ENCODE measurements around the gene FAM124A. TPM values are rescaled to one million over a fixed set of nuclear protein-coding genes. Genes with fewer than 3 reads are reported as not detected.

Gene FAM124A
- total and polyA plus RNA-seq, 10 of the 15 experiments (the other 5 are each of a cell fraction or from before 2014, with no cell fraction given), result not detected

GRCh38 chr13:51229101-51229719 is 7.0 kb downstream of the FAM124A start:
- no peak overlapping the region for H3K9ac ChIP-seq (ENCODE audit: control insufficient read depth, insufficient read depth, low read length)
- SMC1A ChIA-PET (ENCODE audit: uncharacterized antibody, unreplicated experiment), result interaction anchor here (0.5 to 1.4 kb wide), 3 partner anchors 22 to 127 kb away, joined by 3 to 5 read pairs (median 3); no protein-coding TSS in a partner anchor
- intact Hi-C loops (cut with micrococcal nuclease; ENCODE audit: unreplicated experiment), result no loop called here
- in situ Hi-C loops (cut with MboI), result no loop called here
- peaks cover 0 to 3% of the 10 kb centered on the region in 2 experiments; a peak in 2 of 4 replicates for H3K27me3 ChIP-seq (replicated peaks in 1 of 2; ENCODE audit: control insufficient read depth in 2 of 2, insufficient read depth in 2 of 2, low read length in 1 of 2)
- FAIRE-seq (no peak), DNase-seq (ENCODE audit: low read depth, low spot score) (no peak), ATAC-seq (no peak)
- H3K36me3 ChIP-seq (ENCODE audit: control insufficient read depth in 2 of 2, insufficient read depth in 2 of 2, low read length in 1 of 2), result no peaks in the 10 kb centered on the region
- WGBS (ENCODE audit: insufficient coverage, insufficient replicate concordance, low lambda C conversion rate, missing lambda C conversion rate), result 50% methylated on average over 12 of the region's 12 CpGs
- H3K4me2 ChIP-seq (ENCODE audit: control insufficient read depth, insufficient read depth), result no peak overlapping the region
- CTCF ChIA-PET, result no interaction called here
- TF ChIP-seq SMAD5 (IDR thresholded peaks at IDR 0.05; ENCODE audit: low read depth) (no peak), RB1 (IDR thresholded peaks at IDR 0.05; ENCODE audit: borderline replicate concordance) (no peak), TCF12 (IDR thresholded peaks at IDR 0.05; ENCODE audit: low read depth, low read length) (no peak), SKIL (IDR thresholded peaks at IDR 0.05; ENCODE audit: low read depth, poor library complexity, severe bottlenecking) (no peak), ZBTB11 (CRISPR knock-in tag; IDR thresholded peaks at IDR 0.05) (no peak), POLR2AphosphoS2 (IDR thresholded peaks at IDR 0.05; ENCODE audit: low read depth, low read length) (no peak), SIN3A (IDR thresholded peaks at IDR 0.05; ENCODE audit: low read depth, low read length) (no peak), LARP7 (IDR thresholded peaks at IDR 0.05) (no peak), RBBP5 (conservative IDR thresholded peaks at IDR 0.05) (no peak), MTA2 (IDR thresholded peaks at IDR 0.05; ENCODE audit: low read depth) (no peak), ATF7 (IDR thresholded peaks at IDR 0.05; ENCODE audit: low read depth) (no peak), HDAC6 (IDR thresholded peaks at IDR 0.05; ENCODE audit: unreplicated experiment) (no peak), SUZ12 (IDR thresholded peaks at IDR 0.05; ENCODE audit: unreplicated experiment) (no peak)
- H4K20me1 ChIP-seq (ENCODE audit: control insufficient read depth, insufficient read depth), result no peaks in the 10 kb centered on the region
- H3K27ac ChIP-seq (ENCODE audit: control insufficient read depth, insufficient read depth), result no peak overlapping the region
- no peak overlapping the region for H3K4me3 ChIP-seq
- H3K4me1 ChIP-seq (ENCODE audit: control insufficient read depth, insufficient read depth, low read length), result no peaks in the 10 kb centered on the region
- no peak overlapping the region for H2AFZ ChIP-seq (ENCODE audit: control insufficient read depth, low read depth, low read length)
- H3K9me3 ChIP-seq (replicated peaks; ENCODE audit: control insufficient read depth, insufficient read depth, low read length), result no peaks in the 10 kb centered on the region
- POLR2A ChIA-PET, result no interaction called here
- no peaks in the 10 kb centered on the region for H3K79me2 ChIP-seq (ENCODE audit: control insufficient read depth, insufficient read depth, low read length)
- no TSS peak for BruUV-seq (replicated peaks)
- RAD21 ChIA-PET (ENCODE audit: unreplicated experiment), result interaction anchor here (1.1 kb wide), 1 partner anchor 57 kb away, joined by 3 read pairs; no protein-coding TSS in a partner anchor

All from GM12878 (cell line).